HUES6 (cell line): ENCODE data around the gene ACOT2.
A peak's percentile ranks its signal among the peaks of the same experiment; 100 is the strongest.

Experiments used
- H3K27ac ChIP-seq: 2 replicates; pipeline ENCODE4 v1.7.0; 2013; ENCODE audit warnings: low read depth, mild to moderate bottlenecking, low read length, inconsistent platforms
- H3K27me3 ChIP-seq: 2 replicates; pipeline ENCODE4 v1.6.1; 2013; ENCODE audit warnings: low read length; ENCODE audit not compliant: control insufficient read depth, insufficient read depth
- H3K36me3 ChIP-seq: 2 replicates; pipeline ENCODE4 v1.6.1; 2013; ENCODE audit warnings: low read length; ENCODE audit not compliant: control insufficient read depth, insufficient read depth
- H3K4me1 ChIP-seq: 2 replicates; pipeline ENCODE4 v1.6.1; 2013; ENCODE audit warnings: low read length; ENCODE audit not compliant: control insufficient read depth, insufficient read depth
- H3K4me3 ChIP-seq: 2 replicates; pipeline ENCODE4 v1.5.1; 2013; ENCODE audit warnings: low read depth, low read length
- H3K9ac ChIP-seq: one replicate; pipeline ENCODE4 v1.6.1; 2013; ENCODE audit warnings: mild to moderate bottlenecking, low read length
- H3K9me3 ChIP-seq: 2 replicates; pipeline ENCODE4 v1.6.1; 2013; ENCODE audit warnings: low read depth, low read length; ENCODE audit not compliant: control insufficient read depth, insufficient read depth

Gene ACOT2

DNA sequence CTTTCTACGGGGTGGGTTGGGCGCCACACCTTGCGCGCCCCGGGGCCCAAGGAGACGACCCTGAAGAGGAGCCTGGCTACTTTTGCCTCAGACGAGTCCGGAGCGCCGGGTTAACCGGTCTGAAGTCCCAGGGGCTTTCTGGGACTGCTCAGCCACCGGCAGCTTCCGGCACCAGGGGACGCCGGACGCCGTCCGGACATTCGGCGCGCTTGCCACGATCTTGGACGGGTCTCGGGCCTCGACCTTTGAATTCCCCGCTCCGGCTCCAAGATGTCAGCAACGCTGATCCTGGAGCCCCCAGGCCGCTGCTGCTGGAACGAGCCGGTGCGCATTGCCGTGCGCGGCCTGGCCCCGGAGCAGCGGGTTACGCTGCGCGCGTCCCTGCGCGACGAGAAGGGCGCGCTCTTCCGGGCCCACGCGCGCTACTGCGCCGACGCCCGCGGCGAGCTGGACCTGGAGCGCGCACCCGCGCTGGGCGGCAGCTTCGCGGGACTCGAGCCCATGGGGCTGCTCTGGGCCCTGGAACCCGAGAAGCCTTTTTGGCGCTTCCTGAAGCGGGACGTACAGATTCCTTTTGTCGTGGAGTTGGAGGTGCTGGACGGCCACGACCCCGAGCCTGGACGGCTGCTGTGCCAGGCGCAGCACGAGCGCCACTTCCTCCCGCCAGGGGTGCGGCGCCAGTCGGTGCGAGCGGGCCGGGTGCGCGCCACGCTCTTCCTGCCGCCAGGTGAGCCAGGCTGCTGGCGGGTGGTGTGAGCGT lies 22.9 kb downstream of the ACOT2 start, which contains the start of gene ACOT4:
ACOT4 (plus strand) TSS at position 184 of the 760 bp plus-strand sequence; CDS start at position 271, 87 bp downstream.
- peak within 1 kb of the TSS; percentile 60 for H3K4me3 ChIP-seq
- no peak within 1 kb of the TSS for H3K27ac ChIP-seq
- no peaks in the 10 kb centered on the region for H3K4me1 ChIP-seq
- H3K36me3 ChIP-seq = no peaks in the 10 kb centered on the region
- no peaks in the 10 kb centered on the region for H3K9me3 ChIP-seq
- peaks cover 22% of the 10 kb centered on the region for H3K27me3 ChIP-seq
- H3K9ac ChIP-seq = peak within 1 kb of the TSS; percentile 67

- no peaks in the 10 kb centered on the region for H3K9me3 ChIP-seq
- no peaks in the 10 kb centered on the region for H3K36me3 ChIP-seq
- H3K4me1 ChIP-seq = no peaks in the 10 kb centered on the region
- H3K9ac ChIP-seq = no peak overlapping the region
- peaks cover 22% of the 10 kb centered on the region for H3K27me3 ChIP-seq
- no peak overlapping the region for H3K27ac ChIP-seq
- no peak overlapping the region for H3K4me3 ChIP-seq
These were observed 25.5 kb downstream of the ACOT2 start for GRCh38 chr14:73594491-73594890.

DNA sequence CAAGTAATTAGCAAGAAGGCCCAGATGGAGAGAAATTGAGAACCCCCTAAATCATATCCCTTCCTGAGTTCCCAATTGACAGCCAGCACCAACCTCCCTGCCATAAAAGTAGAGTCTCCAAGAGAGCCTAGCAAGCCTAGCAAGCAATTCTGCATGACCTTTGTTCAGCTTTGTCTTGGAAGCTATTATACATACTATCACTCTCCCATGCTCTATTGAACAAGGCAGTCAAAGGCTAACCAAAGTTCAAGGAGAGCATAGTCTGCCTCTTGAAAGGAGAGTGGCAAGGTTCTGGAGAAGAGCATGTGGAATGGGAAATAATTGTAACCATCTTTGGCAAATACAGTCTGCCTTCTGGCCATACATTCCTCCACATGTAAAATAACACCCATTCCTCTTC lies 30.5 kb downstream of the ACOT2 start:
- Histone ChIP-seq H3K36me3 (no peaks in the 10 kb centered on the region), H3K4me1 (no peaks in the 10 kb centered on the region), H3K4me3 (no peak overlapping the region), H3K9ac (no peak overlapping the region), H3K27me3 (no peaks in the 10 kb centered on the region; the same call in 1 of the 2 replicates), H3K9me3 (no peaks in the 10 kb centered on the region), H3K27ac (no peak overlapping the region)

DNA sequence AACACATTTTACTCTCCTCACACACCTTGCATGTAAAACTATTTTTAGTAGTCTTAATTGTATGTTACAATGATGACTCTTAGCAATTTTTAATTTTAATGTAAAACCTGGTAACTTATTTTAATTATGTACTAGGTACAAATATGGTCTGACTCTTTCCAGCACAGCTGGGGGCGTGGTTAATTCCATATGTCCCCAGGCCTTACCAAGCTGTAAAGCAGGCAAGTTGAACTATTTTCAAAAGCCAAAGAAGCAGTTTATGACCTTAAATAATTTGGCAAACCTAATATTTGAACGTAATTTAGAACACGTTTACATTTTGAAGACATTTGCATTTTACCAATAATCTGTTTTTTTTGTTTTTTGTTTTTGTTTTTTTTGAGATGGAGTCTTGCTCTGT lies 34.0 kb downstream of the ACOT2 start:
- Histone ChIP-seq H3K9ac (no peak overlapping the region), H3K27ac (no peak overlapping the region), H3K4me3 (no peak overlapping the region), H3K4me1 (no peaks in the 10 kb centered on the region), H3K9me3 (peaks cover 10% of the 10 kb centered on the region), H3K27me3 (no peaks in the 10 kb centered on the region; the same call in 1 of the 2 replicates), H3K36me3 (no peaks in the 10 kb centered on the region)

- H3K36me3 ChIP-seq = no peaks in the 10 kb centered on the region
- H3K4me3 ChIP-seq = no peak overlapping the region
- no peaks in the 10 kb centered on the region for H3K27me3 ChIP-seq
- no peaks in the 10 kb centered on the region for H3K4me1 ChIP-seq
- H3K9ac ChIP-seq = no peak overlapping the region
- peaks cover 10% of the 10 kb centered on the region for H3K9me3 ChIP-seq
- no peak overlapping the region for H3K27ac ChIP-seq
These were observed 37.3 kb downstream of the ACOT2 start for GRCh38 chr14:73606271-73606670.

DNA sequence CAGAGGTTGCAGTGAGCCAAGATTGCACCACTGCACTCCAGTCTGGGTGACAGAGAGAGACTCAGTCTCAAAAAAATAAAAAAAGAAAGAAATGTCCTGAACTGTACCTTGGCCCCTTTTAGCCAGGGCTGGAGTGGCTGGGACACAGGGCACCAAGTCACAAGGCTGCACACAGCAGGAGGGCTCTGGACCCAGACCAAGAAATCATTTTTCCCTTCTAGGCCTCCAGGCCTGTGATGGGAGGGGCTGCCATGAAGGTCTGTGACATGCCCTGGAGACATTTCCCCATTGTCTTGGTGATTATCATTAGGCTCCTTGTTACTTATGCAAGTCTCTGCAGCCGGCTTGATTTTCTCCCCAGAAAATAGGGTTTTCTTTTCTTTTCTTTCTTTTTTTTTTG lies 38.2 kb downstream of the ACOT2 start:
- Histone ChIP-seq H3K4me1 (no peaks in the 10 kb centered on the region), H3K9ac (no peak overlapping the region), H3K36me3 (no peaks in the 10 kb centered on the region), H3K27ac (no peak overlapping the region), H3K9me3 (peaks cover 10% of the 10 kb centered on the region), H3K4me3 (no peak overlapping the region), H3K27me3 (no peaks in the 10 kb centered on the region)

DNA sequence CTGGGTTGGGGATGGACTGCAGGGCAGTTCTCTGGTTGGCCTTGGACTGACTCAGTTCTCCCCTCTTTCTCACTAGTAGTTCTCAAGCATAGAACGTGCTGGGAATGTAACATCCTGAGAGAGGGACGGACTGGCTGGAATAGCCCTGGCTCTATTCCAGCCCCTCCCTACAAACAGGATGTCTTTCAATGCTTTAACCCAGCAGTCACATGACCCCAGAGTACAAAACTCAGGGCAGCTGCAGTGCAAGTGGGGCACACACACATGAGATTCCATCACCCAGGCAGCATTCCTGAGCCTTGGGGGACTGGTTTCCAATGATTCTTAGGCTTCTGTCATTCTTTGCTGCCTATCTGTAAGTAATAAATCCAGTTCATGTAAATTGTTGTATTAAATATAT lies 41.7 kb downstream of the ACOT2 start:
- Histone ChIP-seq H3K4me1 (no peaks in the 10 kb centered on the region), H3K36me3 (no peaks in the 10 kb centered on the region), H3K9ac (no peak overlapping the region), H3K4me3 (no peak overlapping the region), H3K27ac (no peak overlapping the region), H3K27me3 (peaks cover 19% of the 10 kb centered on the region), H3K9me3 (peaks cover 10% of the 10 kb centered on the region)

GRCh38 chr14:73612339-73613045 lies 43.5 kb downstream of the ACOT2 start, which contains the start of gene ACOT6:
TSS of gene ACOT6 (plus strand) at chr14:73612517. CDS start at chr14:73612572, 55 bp downstream.
- peak within 1 kb of the TSS; percentile 71 for H3K9ac ChIP-seq
- H3K4me1 ChIP-seq = peaks cover 4% of the 10 kb centered on the region; the same call in 1 of the 2 replicates
- H3K27me3 ChIP-seq = peaks cover 19% of the 10 kb centered on the region
- H3K36me3 ChIP-seq = no peaks in the 10 kb centered on the region
- H3K9me3 ChIP-seq = no peaks in the 10 kb centered on the region
- peak within 1 kb of the TSS; percentile 81 for H3K4me3 ChIP-seq
- H3K27ac ChIP-seq = no peak within 1 kb of the TSS

DNA sequence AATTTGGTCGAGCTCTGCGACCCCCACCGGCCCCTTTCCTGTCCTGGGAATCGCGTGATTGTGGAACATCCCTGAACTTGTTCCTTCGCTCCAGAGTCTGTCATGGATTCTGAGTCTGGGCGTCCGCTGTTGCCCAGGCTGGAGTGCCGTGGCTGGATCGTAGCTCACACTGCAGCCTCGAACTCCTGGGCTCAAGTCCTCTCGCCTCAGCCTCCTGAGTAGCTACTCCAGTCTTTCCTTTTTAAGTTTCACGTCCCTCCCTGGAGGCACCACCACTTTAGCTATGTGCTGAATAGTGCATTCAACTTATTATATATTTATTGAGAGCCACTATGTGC lies 44.0 kb downstream of the ACOT2 start:
- Histone ChIP-seq H3K27ac (no peak overlapping the region), H3K4me3 (peak overlapping the region; percentile 81), H3K9me3 (no peaks in the 10 kb centered on the region), H3K4me1 (peaks cover 4% of the 10 kb centered on the region; the same call in 1 of the 2 replicates), H3K9ac (peak overlapping the region; percentile 71), H3K27me3 (peaks cover 19% of the 10 kb centered on the region), H3K36me3 (no peaks in the 10 kb centered on the region)

DNA sequence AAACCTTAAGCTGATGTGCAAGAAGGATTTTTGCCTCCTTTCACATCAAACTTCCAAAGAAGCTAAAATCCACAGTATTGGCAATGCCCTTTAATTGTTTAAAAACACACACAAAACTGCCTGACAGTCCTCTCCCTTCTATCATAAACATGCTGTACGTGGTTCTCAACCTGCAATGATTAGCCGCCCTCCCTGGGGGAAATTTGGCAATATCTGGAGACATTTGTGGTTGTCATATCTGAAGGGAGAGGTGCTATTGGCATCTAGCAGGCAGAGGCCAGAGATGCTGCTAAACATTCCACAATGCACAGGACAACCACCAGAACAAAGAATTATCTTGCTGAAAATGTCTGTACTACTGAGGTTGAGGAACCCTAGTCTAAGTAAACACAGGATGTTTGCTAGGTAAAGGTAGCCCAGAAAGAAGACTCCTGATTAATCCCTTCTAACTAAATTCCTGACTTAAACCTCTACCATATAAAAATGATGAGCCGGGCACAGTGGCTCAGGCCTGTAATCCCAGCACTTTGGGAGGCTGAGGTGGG lies 44.5 kb downstream of the ACOT2 start:
- no peak overlapping the region for H3K9ac ChIP-seq
- peaks cover 4% of the 10 kb centered on the region; the same call in 1 of the 2 replicates for H3K4me1 ChIP-seq
- peak overlapping the region; percentile 81; the same call in 1 of the 2 replicates for H3K4me3 ChIP-seq
- H3K9me3 ChIP-seq = no peaks in the 10 kb centered on the region
- H3K27me3 ChIP-seq = peaks cover 19% of the 10 kb centered on the region
- no peak overlapping the region for H3K27ac ChIP-seq
- H3K36me3 ChIP-seq = no peaks in the 10 kb centered on the region

- Histone ChIP-seq H3K36me3 (no peaks in the 10 kb centered on the region), H3K4me3 (no peak overlapping the region), H3K9ac (no peak overlapping the region), H3K9me3 (no peaks in the 10 kb centered on the region), H3K4me1 (peaks cover 4% of the 10 kb centered on the region; the same call in 1 of the 2 replicates), H3K27me3 (peaks cover 19% of the 10 kb centered on the region), H3K27ac (no peak overlapping the region)
These were observed 47.8 kb downstream of the ACOT2 start for GRCh38 chr14:73616831-73617230.
